Smooth muscle cell of the umbilical artery (primary cell): Measurements from ENCODE around the gene GYPB. TPM values are rescaled to one million over a fixed set of nuclear protein-coding genes. Genes with fewer than 3 reads are reported as not detected.

Experiments
- total RNA-seq: library from RNA; depleted of rRNA; stranded (reverse); fragments of >200 nt; gene quantifications from 2 replicates; pipeline ENCODE4 v1.2.3, GENCODE V29; 2014

Gene GYPB
- total RNA-seq, result not detected in 2 replicates

GRCh38 chr4:144019277-144019676 lies at the start of gene GYPB:
TSS of gene GYPB (minus strand) at chr4:144019380. CDS start at chr4:144019287, 93 bp downstream.

Other genes with a start within 250 kb of the GYPB start
- 0.30 and 0.37 TPM in 2 replicates for gene GYPE, start 113.8 kb downstream of the GYPB start, total RNA-seq
- not detected in 2 replicates for gene GYPA, start 121.3 kb upstream of the GYPB start, total RNA-seq